Activated T-cell treated with anti-CD3 and anti-CD28 coated beads, Interleukin-2, amount 50 U/mL, for 72 hours (primary cell): ENCODE data around the gene SPIC. TPM values are rescaled to one million over a fixed set of nuclear protein-coding genes. Genes with fewer than 3 reads are reported as not detected.

Experiments
- ATAC-seq, 2 donors: fragments of 150-1000 bp; cut with Tn5 transposase; replicated peaks in 1 of 2; 2 replicates each; pipeline ENCODE4 v1.10.0; 2021; ENCODE audit warnings: moderate library complexity in 2 of 2, mild to moderate bottlenecking in 1 of 2
- DNase-seq, 2 donors: peaks; one replicate each; pipeline ENCODE4 v3.0.0; 2021 to 2022; ENCODE audit warnings: mixed read lengths in 1 of 2
- H3K27ac Mint-ChIP-seq: one replicate; pipeline ENCODE4 v1.8.0; 2022; ENCODE audit warnings: mild to moderate bottlenecking, moderate library complexity, mixed read lengths
- H3K27me3 Mint-ChIP-seq: one replicate; pipeline ENCODE4 v1.8.0; 2022; ENCODE audit warnings: low read depth, mixed read lengths
- H3K36me3 Mint-ChIP-seq, 2 donors: one replicate each; pipeline ENCODE4 v1.8.0; 2022; ENCODE audit warnings: mixed read lengths in 2 of 2, mild to moderate bottlenecking in 1 of 2; ENCODE audit not compliant: insufficient read depth in 2 of 2
- H3K4me1 Mint-ChIP-seq: one replicate; pipeline ENCODE4 v1.8.0; 2022; ENCODE audit warnings: low read depth, mixed read lengths
- H3K4me3 Mint-ChIP-seq, 2 donors: one replicate each; pipeline ENCODE4 v1.8.0; 2022; ENCODE audit warnings: mild to moderate bottlenecking in 2 of 2, mixed read lengths in 2 of 2, moderate library complexity in 2 of 2
- H3K9me3 Mint-ChIP-seq, 2 donors: one replicate each; pipeline ENCODE4 v1.8.0; 2022; ENCODE audit warnings: mixed read lengths in 2 of 2
- total RNA-seq, 2 donors: library from RNA; stranded (reverse); gene quantifications; one replicate each; pipeline ENCODE4 v1.2.3, GENCODE V29; 2022

SPIC gene
- total RNA-seq, 2 donors from 2014 or later, result not detected

DNA sequence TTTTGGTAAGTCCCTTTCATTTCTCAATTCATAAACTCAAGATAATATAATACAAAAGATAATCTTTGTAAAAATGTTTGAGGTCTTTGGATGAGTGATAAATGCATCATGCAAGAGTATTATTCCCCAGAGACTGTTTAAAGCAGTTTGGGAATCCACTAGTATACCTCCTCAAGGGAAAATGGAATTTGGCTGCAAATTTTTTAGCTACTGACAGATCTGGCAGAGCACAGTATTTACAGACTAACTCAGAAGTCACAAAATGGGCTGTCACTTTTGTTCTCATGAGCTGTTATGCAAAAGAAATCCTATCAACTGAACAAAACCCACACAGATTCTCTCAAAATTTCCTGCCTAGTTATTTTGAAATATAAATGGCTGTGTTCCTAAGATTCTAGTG, 9.9 kb downstream of the SPIC start:
- no peak for ATAC-seq
- H3K4me3 Mint-ChIP-seq, result no peak overlapping the region
- no peak for DNase-seq
- H3K27me3 Mint-ChIP-seq, result peaks cover 12% of the 10 kb centered on the region
- H3K27ac Mint-ChIP-seq, result no peak overlapping the region
- H3K36me3 Mint-ChIP-seq, result no peaks in the 10 kb centered on the region
- H3K9me3 Mint-ChIP-seq, result no peaks in the 10 kb centered on the region
- no peaks in the 10 kb centered on the region for H3K4me1 Mint-ChIP-seq

DNA sequence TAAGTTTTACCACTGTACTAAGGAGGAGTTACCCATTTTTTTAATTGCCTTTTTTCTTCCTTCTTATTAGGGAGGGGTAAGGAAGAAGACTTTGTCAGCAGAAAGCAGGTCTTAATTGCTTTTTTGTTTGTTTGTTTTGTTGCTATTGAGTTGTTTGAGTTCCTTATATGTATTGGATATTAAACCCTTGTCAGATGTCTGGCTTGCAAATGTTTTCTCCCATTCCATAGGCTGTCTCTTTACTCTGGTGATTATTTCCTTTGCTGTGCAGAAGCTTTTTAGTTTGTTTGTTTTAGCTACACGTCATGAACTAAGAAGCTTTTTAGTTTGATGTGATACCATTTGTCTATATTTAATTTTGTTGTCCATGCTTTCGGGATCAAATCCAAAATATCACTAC, 13.3 kb downstream of the SPIC start:
- ATAC-seq, result no peak
- Mint-ChIP-seq H3K4me1 (no peaks in the 10 kb centered on the region), H3K27ac (no peak overlapping the region), H3K36me3 (no peaks in the 10 kb centered on the region), H3K27me3 (peaks cover 12% of the 10 kb centered on the region), H3K4me3 (no peak overlapping the region), H3K9me3 (no peaks in the 10 kb centered on the region)
- DNase-seq, result no peak

GRCh38 chr12:101490286-101490920, 15.3 kb downstream of the SPIC start:
- H3K27me3 Mint-ChIP-seq, result peaks cover 12% of the 10 kb centered on the region
- H3K36me3 Mint-ChIP-seq, result no peaks in the 10 kb centered on the region
- H3K27ac Mint-ChIP-seq, result no peak overlapping the region
- DNase-seq (peak; percentile 4 to 11), ATAC-seq (peak; percentile 39 to 69)
- no peak overlapping the region for H3K4me3 Mint-ChIP-seq
- no peaks in the 10 kb centered on the region for H3K9me3 Mint-ChIP-seq
- no peaks in the 10 kb centered on the region for H3K4me1 Mint-ChIP-seq

DNA sequence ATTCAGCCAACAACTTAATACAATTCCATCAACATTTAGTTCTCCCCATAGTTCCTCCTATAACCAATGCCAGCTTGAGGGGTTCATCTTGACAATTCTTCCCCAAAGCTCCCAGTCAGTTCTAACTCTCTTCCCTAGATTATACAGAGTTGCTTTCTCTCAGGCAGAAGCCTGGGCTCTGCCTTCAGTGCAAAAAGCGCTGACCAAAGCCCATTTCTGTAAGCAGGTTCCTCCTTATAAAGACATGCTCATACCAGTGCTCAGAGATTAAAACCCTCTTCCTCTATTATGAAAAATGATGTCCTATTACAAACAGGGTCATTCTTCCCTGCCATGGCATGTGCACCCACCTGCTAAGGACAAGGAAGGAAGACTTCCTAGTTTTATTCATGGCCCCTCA, 16.2 kb downstream of the SPIC start:
- DNase-seq (no peak), ATAC-seq (no peak)
- Mint-ChIP-seq H3K36me3 (no peaks in the 10 kb centered on the region), H3K4me3 (no peak overlapping the region), H3K9me3 (no peaks in the 10 kb centered on the region), H3K27me3 (peaks cover 12% of the 10 kb centered on the region), H3K27ac (no peak overlapping the region), H3K4me1 (no peaks in the 10 kb centered on the region)

GRCh38 chr12:101493556-101493955, 18.4 kb downstream of the SPIC start:
- H3K4me3 Mint-ChIP-seq, result no peak overlapping the region

DNA sequence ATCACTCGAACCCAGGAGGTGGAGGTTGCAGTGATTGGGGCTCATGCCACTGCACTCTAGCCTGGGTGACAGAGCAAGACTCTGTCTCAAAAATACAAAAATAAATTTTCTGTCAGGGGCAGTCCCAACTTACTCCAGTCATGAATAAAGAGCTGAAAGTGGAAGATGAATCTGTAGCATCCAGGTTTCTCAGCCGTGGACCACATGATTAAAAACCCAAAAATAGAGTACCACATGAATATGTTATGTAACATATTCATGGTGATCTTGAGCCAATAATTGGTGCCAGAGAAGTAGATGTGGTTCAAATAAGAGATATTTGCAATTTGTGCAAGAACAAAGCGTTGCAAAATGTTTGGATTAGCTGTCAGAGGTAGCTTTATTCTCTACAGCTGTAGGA, 23.1 kb downstream of the SPIC start:
- H3K27me3 Mint-ChIP-seq, result no peaks in the 10 kb centered on the region
- ATAC-seq (no peak), DNase-seq (no peak)
- H3K9me3 Mint-ChIP-seq, result no peaks in the 10 kb centered on the region
- H3K27ac Mint-ChIP-seq, result no peak overlapping the region
- no peak overlapping the region for H3K4me3 Mint-ChIP-seq
- no peaks in the 10 kb centered on the region for H3K36me3 Mint-ChIP-seq
- no peaks in the 10 kb centered on the region for H3K4me1 Mint-ChIP-seq

More at GRCh38 chr12:101493556-101493955, 18.4 kb downstream of the SPIC start:
- Mint-ChIP-seq H3K36me3 (no peaks in the 10 kb centered on the region), H3K27me3 (peaks cover 12% of the 10 kb centered on the region), H3K9me3 (no peaks in the 10 kb centered on the region), H3K4me1 (no peaks in the 10 kb centered on the region), H3K27ac (no peak overlapping the region)
- DNase-seq (no peak), ATAC-seq (no peak)

DNA sequence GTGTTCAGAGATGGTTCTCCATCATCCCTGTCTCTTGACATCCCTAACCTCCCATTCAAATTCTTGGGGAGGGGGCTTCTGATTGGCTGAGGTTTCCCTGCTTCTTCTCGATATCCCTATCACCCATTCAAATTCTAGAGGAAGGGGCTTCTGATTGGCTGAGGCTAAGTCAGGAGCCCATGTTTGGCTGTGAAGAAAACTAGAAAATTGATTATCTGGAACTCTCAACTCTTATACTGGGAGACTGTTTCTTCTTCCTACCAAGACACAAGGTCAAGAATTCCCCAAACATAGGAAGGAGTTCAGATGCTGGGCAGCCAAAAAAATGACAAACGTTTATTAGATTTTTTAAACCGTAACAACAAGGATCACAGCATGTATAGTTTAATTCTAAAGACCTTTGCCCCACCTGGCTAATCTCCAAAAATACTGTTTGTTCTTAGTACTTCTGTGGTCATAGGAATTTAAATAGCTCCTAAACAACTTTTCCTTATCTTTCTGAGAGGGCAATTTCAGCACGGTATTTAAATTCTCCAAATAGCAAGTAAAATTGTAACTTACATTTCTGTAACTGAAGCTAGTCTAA, 26.4 kb downstream of the SPIC start:
- no peaks in the 10 kb centered on the region for H3K9me3 Mint-ChIP-seq
- ATAC-seq (no peak), DNase-seq (no peak)
- no peak overlapping the region for H3K27ac Mint-ChIP-seq
- no peaks in the 10 kb centered on the region for H3K4me1 Mint-ChIP-seq
- H3K27me3 Mint-ChIP-seq, result peaks cover 9% of the 10 kb centered on the region
- H3K4me3 Mint-ChIP-seq, result no peak overlapping the region
- H3K36me3 Mint-ChIP-seq, result no peaks in the 10 kb centered on the region

- H3K27ac Mint-ChIP-seq, result no peak overlapping the region
- no peaks in the 10 kb centered on the region for H3K9me3 Mint-ChIP-seq
- H3K4me1 Mint-ChIP-seq, result no peaks in the 10 kb centered on the region
- ATAC-seq, result no peak
- no peak overlapping the region for H3K4me3 Mint-ChIP-seq
- no peak for DNase-seq
- no peaks in the 10 kb centered on the region for H3K36me3 Mint-ChIP-seq
- no peaks in the 10 kb centered on the region for H3K27me3 Mint-ChIP-seq
Observed at GRCh38 chr12:101521136-101521535, 46.0 kb downstream of the SPIC start.

- Mint-ChIP-seq H3K27me3 (no peaks in the 10 kb centered on the region), H3K4me1 (no peaks in the 10 kb centered on the region), H3K27ac (no peak overlapping the region), H3K4me3 (no peak overlapping the region), H3K36me3 (no peaks in the 10 kb centered on the region), H3K9me3 (no peaks in the 10 kb centered on the region)
- DNase-seq (no peak), ATAC-seq (no peak)
Observed at GRCh38 chr12:101527682-101528081, 52.5 kb downstream of the SPIC start.

- Mint-ChIP-seq H3K27me3 (peaks cover 13% of the 10 kb centered on the region), H3K27ac (no peak overlapping the region), H3K9me3 (no peaks in the 10 kb centered on the region), H3K4me3 (no peak overlapping the region), H3K36me3 (no peaks in the 10 kb centered on the region), H3K4me1 (no peaks in the 10 kb centered on the region)
- ATAC-seq, result no peak
- no peak for DNase-seq
Observed at GRCh38 chr12:101536069-101536674, 61.0 kb downstream of the SPIC start.

Other genes with a start within 250 kb of the SPIC start
- 10 to 100 TPM; 12.3 to 15.4 TPM for gene UTP20, start 195.2 kb upstream of the SPIC start, total RNA-seq
- 10 to 100 TPM; 61.1 to 68.9 TPM for gene ARL1, start 67.6 kb upstream of the SPIC start, total RNA-seq
- gene MYBPC1, start 119.6 kb downstream of the SPIC start, total RNA-seq, result not detected
- 10 to 100 TPM; 20.2 to 24.6 TPM for gene CHPT1, start 222.3 kb downstream of the SPIC start, total RNA-seq